NCI-H2081 treated with DMSO at 0.1 percent for 48 hours (cell line): ENCODE results near the gene NISCH.

Experiments
- DNase-seq: peaks from one replicate; lab custom pipeline; 2025; lab: John Stamatoyannopoulos, UW

The NISCH gene

DNA sequence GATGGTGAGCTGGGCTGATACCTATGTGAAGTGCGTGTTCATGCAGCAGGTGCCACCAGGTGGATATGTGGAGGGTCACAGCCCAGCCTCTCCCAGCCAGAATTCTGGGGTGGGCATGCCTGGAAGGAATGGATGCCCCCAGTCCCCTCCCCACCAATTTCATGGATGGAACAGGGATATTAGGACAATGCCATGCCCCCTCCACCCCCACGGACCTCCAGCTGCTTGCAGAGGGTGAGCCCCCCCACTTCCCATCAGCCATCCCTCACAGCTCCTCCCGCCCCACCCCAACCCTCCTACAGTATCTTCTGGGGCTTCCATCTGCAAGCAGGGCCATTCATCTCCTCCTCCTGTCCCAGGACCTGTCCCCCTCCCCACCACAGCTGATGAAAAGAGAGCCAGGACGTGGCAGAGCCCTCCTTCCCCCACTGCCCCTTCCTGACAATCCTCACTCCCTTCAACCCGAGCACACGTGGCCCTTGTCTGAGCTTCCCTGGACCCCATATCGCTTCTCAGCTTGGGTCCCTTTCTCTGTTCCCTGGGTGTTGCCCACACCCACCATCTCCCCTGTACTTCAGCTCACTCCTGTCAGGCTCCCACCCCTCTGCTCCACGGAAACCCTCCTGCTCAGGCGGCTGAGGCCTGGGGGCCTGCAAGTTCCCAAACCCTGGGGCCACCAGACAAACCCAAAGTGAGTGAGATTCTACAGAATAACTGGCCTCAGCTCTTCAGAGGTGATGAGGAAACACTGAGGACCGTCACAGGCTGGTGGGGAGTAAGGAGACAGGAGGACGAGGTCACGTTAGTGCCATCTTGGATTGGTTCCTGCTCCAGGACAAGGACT, 7.7 kb upstream of the NISCH start:
- DNase-seq: no peak

GRCh38 chr3:52450489-52451236, 4.7 kb upstream of the NISCH start:
- no peak for DNase-seq

DNA sequence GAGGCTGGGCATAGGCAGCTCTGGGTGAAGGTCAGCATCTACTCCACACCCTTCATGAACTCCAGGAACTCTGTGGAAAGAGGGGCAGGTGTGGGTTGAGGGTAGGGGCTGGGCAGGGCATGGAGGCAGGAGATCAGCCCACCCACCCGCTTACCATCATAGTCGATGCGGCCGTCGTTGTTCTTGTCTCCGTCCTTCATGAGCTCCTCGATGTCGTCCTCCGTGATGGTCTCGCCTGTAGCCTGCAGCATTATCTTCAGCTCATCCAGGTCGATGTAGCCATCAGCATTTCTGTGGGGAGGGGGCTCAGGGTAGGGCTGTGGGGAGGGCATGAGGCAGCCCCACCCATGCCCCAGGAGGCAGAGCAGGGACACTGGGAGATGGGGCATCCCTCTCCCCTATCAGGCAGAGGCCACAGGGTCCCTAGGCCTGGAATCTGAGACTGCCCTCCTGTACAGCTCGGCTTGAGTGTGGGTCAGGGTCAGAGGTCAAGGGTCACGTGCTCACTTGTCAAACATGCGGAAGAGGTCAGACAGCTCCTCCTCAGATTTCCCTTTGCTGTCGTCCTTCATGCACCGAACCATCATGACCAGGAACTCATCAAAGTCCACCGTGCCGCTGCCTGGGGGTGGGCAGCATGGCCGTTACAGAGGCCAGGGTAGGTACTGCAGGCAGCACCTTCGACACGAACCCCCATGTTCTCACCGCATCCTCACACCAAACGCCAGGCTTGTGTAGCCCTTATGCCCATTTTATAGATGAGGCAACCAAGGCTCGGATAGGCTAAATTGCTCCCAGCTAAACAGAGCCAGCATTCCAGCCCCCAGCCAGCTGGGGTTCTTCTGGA, 3.9 kb upstream of the NISCH start:
- no peak for DNase-seq

GRCh38 chr3:52452126-52452525, 3.3 kb upstream of the NISCH start:
- DNase-seq: no peak

DNA sequence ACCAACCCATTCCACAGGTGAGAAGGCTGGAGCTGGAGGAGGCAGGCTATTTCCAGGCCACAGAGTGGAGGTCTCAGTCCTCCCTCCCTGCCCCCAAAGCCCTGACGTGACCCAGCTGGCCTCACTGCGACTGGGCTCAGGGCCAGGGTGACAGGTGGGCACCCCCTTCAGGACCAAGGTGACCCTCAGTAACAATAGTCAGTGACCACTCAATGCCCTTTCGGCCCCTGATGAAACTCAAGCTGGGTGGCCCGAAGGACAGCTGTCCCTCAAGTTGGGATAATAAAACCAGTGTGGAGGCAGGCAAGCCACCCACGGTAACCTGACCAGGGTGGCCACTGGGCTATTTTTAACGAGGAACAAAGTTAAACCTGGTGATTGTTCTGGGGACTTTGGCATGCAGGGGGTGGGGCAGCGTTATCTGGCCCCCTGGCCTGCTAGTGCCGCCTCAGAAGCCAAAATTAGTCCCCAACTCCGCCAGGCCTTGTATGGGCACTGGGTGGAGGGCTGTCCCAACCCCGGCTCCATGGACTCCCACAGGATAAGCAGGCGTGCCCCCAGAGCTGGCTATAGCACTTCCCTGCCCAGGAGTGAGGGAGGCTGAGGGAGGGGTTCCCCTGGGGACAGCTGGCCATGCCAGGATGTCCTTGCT, 2.7 kb upstream of the NISCH start:
- DNase-seq: no peak

DNA sequence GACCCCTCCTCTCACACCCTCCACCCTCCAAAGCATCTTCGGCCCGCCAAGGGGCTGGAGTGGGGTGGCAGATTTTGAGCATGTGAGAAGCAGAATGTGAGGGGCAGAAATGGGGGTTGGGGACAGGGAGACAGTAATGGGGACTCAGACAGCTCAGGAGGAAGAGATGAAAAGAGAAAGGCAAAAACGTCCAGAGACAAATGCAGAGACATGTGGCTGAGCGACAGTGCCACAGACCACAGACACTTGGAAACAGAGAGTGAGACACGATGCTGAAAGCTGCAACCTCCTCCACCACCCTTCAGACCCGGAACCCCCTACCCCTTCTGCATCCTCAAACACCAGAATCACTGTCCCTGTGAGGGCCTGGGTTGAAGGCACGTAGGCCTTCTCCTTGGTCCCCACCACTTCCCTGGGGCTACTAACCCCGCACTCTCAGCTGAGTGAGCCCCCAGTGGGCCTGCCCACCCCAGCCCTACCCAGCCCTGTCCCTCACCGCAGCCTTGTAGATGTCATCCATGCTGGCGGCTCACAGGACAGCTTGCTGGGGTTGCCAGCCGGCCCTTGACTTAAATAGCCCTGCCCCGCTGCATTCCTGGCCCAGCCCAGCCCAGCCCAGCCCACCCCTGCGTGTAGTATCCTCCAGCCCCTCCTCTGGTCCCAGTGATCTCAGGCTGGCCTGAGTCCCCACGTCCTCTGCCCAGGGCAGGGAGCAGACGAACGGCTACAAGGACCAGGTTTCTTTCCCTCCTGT, 1.7 kb upstream of the NISCH start, which contains the start of gene TNNC1:
TNNC1 (minus strand) TSS at position 546 of the 754 bp plus-strand sequence; CDS start at position 520, 26 bp downstream.
- no peak for DNase-seq

- no peak for DNase-seq
Measured at GRCh38 chr3:52454250-52454937, 1.0 kb upstream of the NISCH start.

DNA sequence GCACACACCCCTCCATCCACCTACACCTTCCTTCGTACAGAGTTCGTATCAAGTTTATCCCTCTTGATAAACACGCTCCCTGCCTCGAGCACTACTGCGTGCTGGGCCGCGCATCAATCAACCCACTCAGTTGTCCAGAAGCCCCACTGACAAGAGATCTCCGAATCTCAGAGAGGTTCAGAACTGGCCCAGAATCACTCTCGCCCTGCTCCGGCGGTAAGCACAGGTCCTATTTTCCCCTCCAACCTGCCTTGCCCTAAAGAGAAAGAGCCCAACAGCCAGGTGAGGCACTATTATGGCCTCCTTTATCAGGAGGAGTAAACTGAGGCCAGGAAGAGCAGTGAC, 494 bp upstream of the NISCH start:
- DNase-seq: no peak

DNA sequence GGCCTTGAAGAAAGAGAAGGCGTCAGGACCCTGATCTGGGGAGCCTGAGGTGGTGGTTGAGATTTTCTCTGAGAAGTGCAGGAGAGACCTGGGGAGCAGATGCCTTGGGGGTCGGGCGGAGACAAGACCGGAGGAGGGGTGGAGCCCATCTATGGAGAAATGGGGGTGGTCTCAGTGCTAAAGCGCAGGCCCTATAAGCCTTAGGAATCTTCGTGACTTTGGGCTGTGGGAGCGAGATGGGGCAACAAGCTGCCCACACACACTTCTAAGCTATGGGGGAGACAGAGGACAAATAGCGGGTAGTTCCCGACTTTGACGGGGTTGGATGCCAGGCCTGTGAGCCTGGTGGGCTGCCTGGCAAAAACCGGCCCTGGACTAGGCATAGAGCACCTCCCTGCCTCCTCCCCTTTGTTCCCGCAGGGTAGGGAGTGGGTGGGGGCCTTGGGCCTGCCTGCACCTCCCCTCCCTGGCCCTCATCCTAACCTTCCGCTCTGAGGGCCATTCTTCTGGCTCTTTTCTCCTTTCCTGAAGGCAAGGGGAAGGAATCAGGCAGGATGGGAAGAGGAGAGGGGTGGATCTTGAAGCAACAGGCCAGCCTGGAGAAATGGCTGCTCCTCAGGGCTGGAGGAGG, 880 bp downstream of the NISCH start:
- DNase-seq: no peak

- DNase-seq: no peak
Measured at GRCh38 chr3:52456800-52457183, 1.4 kb downstream of the NISCH start.

GRCh38 chr3:52458031-52458760, 2.8 kb downstream of the NISCH start:
- DNase-seq: no peak

- no peak for DNase-seq
Measured at GRCh38 chr3:52458770-52459545, 3.6 kb downstream of the NISCH start.

- DNase-seq: no peak
Measured at GRCh38 chr3:52461874-52462273, 6.5 kb downstream of the NISCH start.

GRCh38 chr3:52463416-52463815, 8.0 kb downstream of the NISCH start:
- DNase-seq: no peak

DNA sequence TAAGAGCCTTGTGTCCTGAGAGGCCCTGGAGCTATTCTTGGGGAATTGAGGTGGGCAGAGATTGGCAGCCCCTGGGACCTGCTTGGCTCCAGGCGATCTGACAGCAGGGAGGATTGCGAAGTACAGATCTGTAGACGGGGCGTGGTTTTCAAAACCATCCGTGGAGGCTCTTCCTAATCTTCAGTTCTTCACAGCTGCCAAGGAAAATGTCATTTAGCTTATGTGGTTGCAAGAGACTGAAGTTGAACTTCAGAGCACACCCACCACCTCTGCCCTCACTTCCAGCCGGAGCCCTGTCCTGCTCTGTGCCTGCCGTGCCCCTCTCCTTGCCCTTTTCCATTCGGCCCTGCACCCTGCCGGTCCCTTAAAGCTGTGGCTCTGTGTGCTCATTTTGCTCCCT, 12.9 kb downstream of the NISCH start:
- DNase-seq: no peak

GRCh38 chr3:52469001-52469400, 13.6 kb downstream of the NISCH start:
- no peak for DNase-seq

GRCh38 chr3:52470920-52471319, 15.5 kb downstream of the NISCH start:
- DNase-seq: no peak

DNA sequence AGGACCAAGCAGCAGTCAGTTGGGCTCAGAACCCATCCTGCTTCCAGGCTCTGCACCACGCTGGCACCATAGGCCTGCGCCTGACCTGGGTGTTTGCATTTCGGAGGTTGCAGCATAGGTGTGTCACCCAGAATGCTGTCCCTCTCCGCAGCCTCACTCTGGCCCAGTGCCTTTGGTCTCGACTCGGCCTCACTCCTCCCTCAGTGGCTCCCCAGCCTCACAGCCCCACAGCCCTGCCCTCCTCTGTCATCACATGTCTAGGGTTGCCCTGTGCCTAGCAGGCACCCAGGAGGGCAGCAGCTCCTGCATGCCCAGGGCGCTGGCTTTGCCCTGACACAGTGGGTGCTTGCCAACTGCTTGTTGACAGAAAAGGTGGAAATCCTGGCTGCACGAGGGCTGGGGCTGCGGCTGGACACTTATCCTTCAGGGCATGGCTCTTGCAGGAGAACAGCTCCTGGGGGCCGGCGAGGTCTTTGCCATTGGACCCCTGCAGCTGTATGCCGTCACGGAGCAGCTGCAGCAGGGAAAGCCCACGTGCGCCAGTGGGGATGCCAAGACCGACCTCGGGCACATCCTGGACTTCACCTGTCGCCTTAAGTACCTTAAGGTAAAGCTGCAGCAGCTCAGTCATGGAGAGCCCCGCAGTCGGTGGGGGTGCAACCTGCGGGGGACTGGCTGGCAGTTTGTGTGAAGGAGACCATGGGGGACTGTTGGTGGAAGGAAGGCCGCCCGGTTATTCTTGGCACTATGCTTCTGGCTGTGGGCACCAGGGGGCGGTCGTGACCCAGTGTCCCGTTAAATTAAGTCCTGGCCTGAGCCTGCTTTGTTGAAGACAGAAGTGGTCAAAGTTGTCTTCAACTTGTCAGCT, 16.2 kb downstream of the NISCH start:
- no peak for DNase-seq
